Osteoblast (primary cell): Measurements from ENCODE around the gene NPR3. TPM values are rescaled to one million over a fixed set of nuclear protein-coding genes. Genes with fewer than 3 reads are reported as not detected.

Experiments used
- DNase-seq: peaks from one replicate; pipeline ENCODE4 v3.0.0; 2011; ENCODE audit warnings: low spot score, mixed read lengths; ENCODE audit not compliant: insufficient read length; ENCODE audit errors: missing footprints
- H2AFZ ChIP-seq: 2 replicates; pipeline ENCODE4 v1.6.0; 2011; ENCODE audit warnings: mild to moderate bottlenecking, low read length
- H3K27ac ChIP-seq: 2 replicates; pipeline ENCODE4 v1.5.1; 2011; ENCODE audit warnings: mild to moderate bottlenecking, low read depth, low read length, moderate library complexity
- H3K27me3 ChIP-seq: 2 replicates; pipeline ENCODE4 v1.6.0; 2012; ENCODE audit warnings: mild to moderate bottlenecking, control low read depth, inconsistent platforms, low read length, moderate library complexity; ENCODE audit not compliant: insufficient read depth
- H3K36me3 ChIP-seq: 2 replicates; pipeline ENCODE4 v1.5.1; 2011; ENCODE audit warnings: mild to moderate bottlenecking, low read length, control low read depth, moderate library complexity; ENCODE audit not compliant: insufficient read depth
- H3K4me1 ChIP-seq: 2 replicates; pipeline ENCODE4 v1.5.1; 2011; ENCODE audit warnings: mild to moderate bottlenecking, low read length, control low read depth, moderate library complexity; ENCODE audit not compliant: insufficient read depth
- H3K4me2 ChIP-seq: 2 replicates; pipeline ENCODE4 v1.6.0; 2011; ENCODE audit warnings: mild to moderate bottlenecking, low read length; ENCODE audit not compliant: insufficient read depth
- H3K4me3 ChIP-seq: fragments of 200-600 bp; sonication (generic); 3 replicates; pipeline ENCODE4 v1.5.1; 2012; ENCODE audit warnings: mild to moderate bottlenecking, low read length, inconsistent platforms; ENCODE audit not compliant: insufficient read depth
- H3K79me2 ChIP-seq: 2 replicates; pipeline ENCODE4 v1.6.0; 2012; ENCODE audit warnings: mild to moderate bottlenecking, low read length, control low read depth, inconsistent platforms; ENCODE audit not compliant: insufficient read depth
- H3K9me3 ChIP-seq: 2 replicates; pipeline ENCODE4 v1.5.1; 2011; ENCODE audit warnings: low read depth, low read length, control low read depth
- H4K20me1 ChIP-seq: 2 replicates; pipeline ENCODE4 v1.6.0; 2012; ENCODE audit warnings: mild to moderate bottlenecking, low read length, control low read depth; ENCODE audit not compliant: insufficient read depth
- CTCF ChIP-seq: IDR thresholded peaks from 2 replicates; pipeline ENCODE4 v1.5.1; 2011; ENCODE audit warnings: mild to moderate bottlenecking, low read depth, low read length, moderate library complexity; ENCODE audit errors: extremely low read depth
- total RNA-seq: library from RNA; depleted of rRNA; stranded (reverse); fragments of >200 nt; gene quantifications from 2 replicates; pipeline ENCODE4 v1.2.3, GENCODE V29; 2012

NPR3 gene
- total RNA-seq, 1 donor, result 92.3 TPM

GRCh38 chr5:32713770-32714381 is 2.8 kb downstream of the NPR3 start:
- peak overlapping the region; percentile 51 for H2AFZ ChIP-seq
- H3K4me1 ChIP-seq, result peaks cover 23% of the 10 kb centered on the region
- TF ChIP-seq CTCF, result no peak
- no peaks in the 10 kb centered on the region for H3K9me3 ChIP-seq
- H3K4me3 ChIP-seq, result peak overlapping the region; percentile 83
- H3K27ac ChIP-seq, result peak overlapping the region; percentile 71
- H3K36me3 ChIP-seq, result peaks cover 9% of the 10 kb centered on the region
- peak overlapping the region; percentile 73 for H3K4me2 ChIP-seq
- peak; percentile 93 for DNase-seq
- H3K79me2 ChIP-seq, result peaks cover 60% of the 10 kb centered on the region
- no peaks in the 10 kb centered on the region for H3K27me3 ChIP-seq
- peaks cover 8% of the 10 kb centered on the region for H4K20me1 ChIP-seq

GRCh38 chr5:32714836-32715235 is 3.7 kb downstream of the NPR3 start:
- H3K4me1 ChIP-seq, result peaks cover 23% of the 10 kb centered on the region
- H2AFZ ChIP-seq, result no peak overlapping the region
- H3K79me2 ChIP-seq, result peaks cover 69% of the 10 kb centered on the region
- no peak for TF ChIP-seq CTCF
- H3K4me3 ChIP-seq, result peak overlapping the region; percentile 83
- peaks cover 11% of the 10 kb centered on the region for H3K36me3 ChIP-seq
- H3K9me3 ChIP-seq, result no peaks in the 10 kb centered on the region
- H3K4me2 ChIP-seq, result peak overlapping the region; percentile 73
- peaks cover 8% of the 10 kb centered on the region for H4K20me1 ChIP-seq
- H3K27me3 ChIP-seq, result no peaks in the 10 kb centered on the region
- peak; percentile 69 for DNase-seq
- H3K27ac ChIP-seq, result peak overlapping the region; percentile 71

GRCh38 chr5:32720300-32720699 is 9.2 kb downstream of the NPR3 start:
- no peak overlapping the region for H2AFZ ChIP-seq
- no peaks in the 10 kb centered on the region for H3K27me3 ChIP-seq
- no peak overlapping the region for H3K4me3 ChIP-seq
- H3K4me1 ChIP-seq, result no peaks in the 10 kb centered on the region
- H3K36me3 ChIP-seq, result peaks cover 34% of the 10 kb centered on the region
- TF ChIP-seq CTCF, result no peak
- peaks cover 85% of the 10 kb centered on the region for H3K79me2 ChIP-seq
- H3K4me2 ChIP-seq, result no peak overlapping the region
- H3K27ac ChIP-seq, result no peak overlapping the region
- H3K9me3 ChIP-seq, result no peaks in the 10 kb centered on the region
- H4K20me1 ChIP-seq, result peaks cover 22% of the 10 kb centered on the region
- no peak for DNase-seq

- H4K20me1 ChIP-seq, result peaks cover 20% of the 10 kb centered on the region
- H3K27me3 ChIP-seq, result no peaks in the 10 kb centered on the region
- DNase-seq, result no peak
- H3K4me1 ChIP-seq, result no peaks in the 10 kb centered on the region
- H3K79me2 ChIP-seq, result peaks cover 80% of the 10 kb centered on the region
- no peak for TF ChIP-seq CTCF
- H2AFZ ChIP-seq, result no peak overlapping the region
- no peaks in the 10 kb centered on the region for H3K9me3 ChIP-seq
- no peak overlapping the region for H3K4me2 ChIP-seq
- H3K36me3 ChIP-seq, result peaks cover 39% of the 10 kb centered on the region
- no peak overlapping the region for H3K4me3 ChIP-seq
- no peak overlapping the region for H3K27ac ChIP-seq
These were observed 10.5 kb downstream of the NPR3 start for GRCh38 chr5:32721626-32722025.
